Loucy (cell line): Measurements from ENCODE around the gene TSPEAR.

ENCODE experiments used
- EZH2phosphoT487 ChIP-seq: fragments of 200-600 bp; IDR thresholded peaks from 2 replicates; pipeline ENCODE4 v1.6.1; 2018; ENCODE audit warnings: antibody characterized with exemption, mild to moderate bottlenecking, moderate library complexity, borderline replicate concordance
- TF ChIP-seq, protein P1 (sequence below): fragments of 200-600 bp; sonication (generic); conservative IDR thresholded peaks from 2 replicates; pipeline ENCODE4 v1.5.1; 2014; ENCODE audit warnings: mild to moderate bottlenecking, antibody characterized with exemption, low read length

DNA sequence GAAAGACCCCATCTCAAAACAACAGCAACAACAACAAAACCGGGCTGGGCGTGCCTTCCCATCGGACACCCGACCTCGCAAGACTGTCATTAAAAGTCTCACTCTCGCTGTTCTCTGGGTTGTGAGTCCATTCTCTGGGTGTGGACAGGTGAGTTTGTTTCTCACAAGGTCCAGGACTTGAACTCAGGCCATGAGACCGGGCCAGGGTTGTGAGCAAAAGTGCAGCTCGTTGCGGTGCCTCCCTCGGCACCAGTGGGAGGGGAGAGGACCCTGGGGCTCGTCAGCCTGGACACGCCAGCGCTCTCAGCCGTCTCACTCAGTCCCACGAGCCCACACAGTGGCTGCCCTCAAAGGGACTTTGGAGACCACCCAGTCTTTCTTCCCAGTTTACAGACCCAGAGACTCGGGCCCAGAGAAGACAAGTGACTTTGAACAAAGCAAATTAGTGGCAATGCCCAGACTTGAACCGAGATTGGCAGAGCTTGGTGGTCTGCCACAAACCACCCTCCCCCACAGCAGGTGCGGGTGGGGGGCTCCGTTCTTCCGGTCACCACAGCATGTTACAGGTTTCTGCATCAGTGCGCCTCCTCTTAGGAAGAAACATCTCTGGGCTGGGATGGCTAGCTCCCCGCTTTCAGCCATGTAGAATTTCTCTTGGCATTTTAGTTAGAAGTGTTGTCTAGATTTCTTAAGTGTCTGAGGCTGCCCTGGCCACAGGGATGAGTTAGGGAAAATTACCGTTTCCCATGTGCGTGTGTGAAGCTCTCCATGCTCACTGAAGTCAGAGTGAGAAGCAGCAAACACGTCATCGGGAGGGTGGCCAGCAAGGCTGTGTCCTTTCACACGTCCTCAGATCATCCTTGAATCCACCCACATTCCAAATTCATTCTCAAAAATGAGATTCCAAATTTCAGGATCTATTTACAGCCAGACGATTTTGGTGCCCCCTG, 227.8 kb downstream of the TSPEAR start:
- TF ChIP-seq, protein P1, sequence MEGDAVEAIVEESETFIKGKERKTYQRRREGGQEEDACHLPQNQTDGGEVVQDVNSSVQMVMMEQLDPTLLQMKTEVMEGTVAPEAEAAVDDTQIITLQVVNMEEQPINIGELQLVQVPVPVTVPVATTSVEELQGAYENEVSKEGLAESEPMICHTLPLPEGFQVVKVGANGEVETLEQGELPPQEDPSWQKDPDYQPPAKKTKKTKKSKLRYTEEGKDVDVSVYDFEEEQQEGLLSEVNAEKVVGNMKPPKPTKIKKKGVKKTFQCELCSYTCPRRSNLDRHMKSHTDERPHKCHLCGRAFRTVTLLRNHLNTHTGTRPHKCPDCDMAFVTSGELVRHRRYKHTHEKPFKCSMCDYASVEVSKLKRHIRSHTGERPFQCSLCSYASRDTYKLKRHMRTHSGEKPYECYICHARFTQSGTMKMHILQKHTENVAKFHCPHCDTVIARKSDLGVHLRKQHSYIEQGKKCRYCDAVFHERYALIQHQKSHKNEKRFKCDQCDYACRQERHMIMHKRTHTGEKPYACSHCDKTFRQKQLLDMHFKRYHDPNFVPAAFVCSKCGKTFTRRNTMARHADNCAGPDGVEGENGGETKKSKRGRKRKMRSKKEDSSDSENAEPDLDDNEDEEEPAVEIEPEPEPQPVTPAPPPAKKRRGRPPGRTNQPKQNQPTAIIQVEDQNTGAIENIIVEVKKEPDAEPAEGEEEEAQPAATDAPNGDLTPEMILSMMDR, result no peak
- TF ChIP-seq EZH2phosphoT487, result no peak
